H1 (cell line): ENCODE results near the gene PINK1. TPM values are rescaled to one million over a fixed set of nuclear protein-coding genes. Genes with fewer than 3 reads are reported as not detected.

Experiments used
- CTCF ChIA-PET: fragments of 300-600 bp; sonication (Branson Sonifier 250); formaldehyde crosslinking; loops from one replicate; lab custom pipeline; 2021; ENCODE audit not compliant: partially characterized antibody; lab: Charles Lee
- POLR2A ChIA-PET: fragments of 300-600 bp; sonication (Branson Sonifier 250); formaldehyde crosslinking; loops from one replicate; lab custom pipeline; 2021; ENCODE audit warnings: inconsistent platforms; ENCODE audit not compliant: partially characterized antibody; lab: Charles Lee
- DNase-seq, 2 experiments: peaks; one replicate each; pipeline versions ENCODE4 v3.0.0 to v3.0.0-alpha.2; 2010 to 2022; ENCODE audit warnings: low spot score in 2 of 2, low read depth in 1 of 2, mixed read lengths in 1 of 2
- FAIRE-seq: peaks from 2 replicates; lab custom pipeline; 2011; peaks lifted over from hg19 to GRCh38; lab: Jason Lieb, UNC
- H2AFZ ChIP-seq: 2 replicates; pipeline ENCODE4 v1.8.1; 2012; ENCODE audit warnings: low read length, inconsistent platforms
- H2AK5ac ChIP-seq: 2 replicates; pipeline ENCODE4 v1.6.1; 2013; ENCODE audit warnings: low read depth, low read length
- H2BK120ac ChIP-seq: replicated peaks from 2 replicates; pipeline ENCODE3; 2013; ENCODE audit warnings: low read depth, low read length, inconsistent platforms
- H2BK12ac ChIP-seq: 2 replicates; pipeline ENCODE4 v1.6.1; 2013; ENCODE audit warnings: low read depth, low read length
- H2BK15ac ChIP-seq: 2 replicates; pipeline ENCODE4 v1.6.1; 2013; ENCODE audit warnings: low read length
- H2BK20ac ChIP-seq: 2 replicates; pipeline ENCODE4 v1.6.1; 2013; ENCODE audit warnings: low read length
- H2BK5ac ChIP-seq: 2 replicates; pipeline ENCODE4 v1.6.1; 2013; ENCODE audit warnings: low read depth, low read length
- H3K14ac ChIP-seq: 2 replicates; pipeline ENCODE4 v1.6.1; 2013; ENCODE audit warnings: inconsistent platforms; ENCODE audit not compliant: insufficient read length
- H3K18ac ChIP-seq: 2 replicates; pipeline ENCODE4 v1.6.1; 2013; ENCODE audit warnings: low read length; ENCODE audit errors: extremely low read depth
- H3K23ac ChIP-seq: 2 replicates; pipeline ENCODE4 v1.6.1; 2013; ENCODE audit warnings: inconsistent platforms; ENCODE audit not compliant: insufficient read length
- H3K23me2 ChIP-seq: 2 replicates; pipeline ENCODE4 v1.6.1; 2013; ENCODE audit warnings: low read depth, low read length
- H3K27ac ChIP-seq: 2 replicates; pipeline ENCODE4 v1.6.1; 2011; ENCODE audit warnings: low read depth, low read length, inconsistent platforms
- H3K27me3 ChIP-seq, 4 experiments: replicated peaks in 1 of 4; 1 replicate in 1 of 4; 2 replicates in 3 of 4; pipeline versions ENCODE4 v1.6.1 to v1.8.1; 2011 to 2013; ENCODE audit warnings: low read length in 3 of 4, mild to moderate bottlenecking in 3 of 4, inconsistent platforms in 2 of 4, mixed read lengths in 2 of 4, moderate library complexity in 1 of 4; ENCODE audit not compliant: control insufficient read depth in 3 of 4, insufficient read depth in 3 of 4; ENCODE audit errors: extremely low read depth in 1 of 4
- H3K36me3 ChIP-seq, 4 experiments: 2 replicates each; pipeline versions ENCODE4 v1.6.1 to v1.8.1; 2011 to 2013; ENCODE audit warnings: mild to moderate bottlenecking in 4 of 4, low read length in 3 of 4, moderate library complexity in 2 of 4, control low read depth in 1 of 4, inconsistent platforms in 1 of 4; ENCODE audit not compliant: insufficient read depth in 4 of 4, control insufficient read depth in 2 of 4
- H3K4ac ChIP-seq: replicated peaks from 2 replicates; pipeline ENCODE3; 2013; ENCODE audit warnings: low read length, low read depth, mixed read lengths, inconsistent platforms; ENCODE audit not compliant: insufficient read length
- H3K4me1 ChIP-seq, 4 experiments: replicated peaks in 1 of 4; 1 replicate in 1 of 4; 2 replicates in 3 of 4; pipeline versions ENCODE4 v1.6.1 to v1.8.1; 2011 to 2013; ENCODE audit warnings: low read length in 3 of 4, inconsistent platforms in 2 of 4, mixed read lengths in 1 of 4; ENCODE audit not compliant: insufficient read depth in 4 of 4, control insufficient read depth in 3 of 4
- H3K4me2 ChIP-seq, 2 experiments: 2 replicates each; pipeline versions ENCODE4 v1.6.1 to v1.8.1; 2011 to 2013; ENCODE audit warnings: low read depth in 2 of 2, low read length in 2 of 2, control low read depth in 1 of 2, inconsistent platforms in 1 of 2, mild to moderate bottlenecking in 1 of 2; ENCODE audit not compliant: insufficient read depth in 1 of 2
- H3K4me3 ChIP-seq, 4 experiments: fragments of 200-600, 300-600 bp in 1 of 4; sonication (generic), shearing (Covaris generic), sonication (Bioruptor Twin) in 1 of 4; 2 replicates each; pipeline versions ENCODE4 v1.5.1 to v1.8.1; 2011 to 2016; ENCODE audit warnings: low read length in 4 of 4, low read depth in 3 of 4, control low read depth in 2 of 4, inconsistent platforms in 2 of 4, mild to moderate bottlenecking in 2 of 4, mixed read lengths in 1 of 4, moderate library complexity in 1 of 4; ENCODE audit not compliant: insufficient read depth in 2 of 4; ENCODE audit errors: extremely low read depth in 1 of 4
- H3K56ac ChIP-seq: replicated peaks from 2 replicates; pipeline ENCODE3; 2013; ENCODE audit warnings: low read depth, mild to moderate bottlenecking, mixed read lengths, low read length, inconsistent platforms; ENCODE audit not compliant: insufficient read length
- H3K79me1 ChIP-seq: 2 replicates; pipeline ENCODE4 v1.6.1; 2013; ENCODE audit warnings: low read depth, low read length, control low read depth
- H3K79me2 ChIP-seq, 2 experiments: 2 replicates each; pipeline versions ENCODE4 v1.6.1 to v1.8.1; 2012 to 2013; ENCODE audit warnings: low read length in 2 of 2, mild to moderate bottlenecking in 2 of 2, inconsistent platforms in 1 of 2; ENCODE audit not compliant: insufficient read depth in 2 of 2, control insufficient read depth in 1 of 2
- H3K9ac ChIP-seq, 4 experiments: replicated peaks in 1 of 4; 1 replicate in 1 of 4; 2 replicates in 3 of 4; pipeline versions ENCODE4 v1.6.1 to v1.8.1; 2011 to 2013; ENCODE audit warnings: low read depth in 3 of 4, low read length in 3 of 4, control low read depth in 2 of 4, mild to moderate bottlenecking in 2 of 4, moderate library complexity in 2 of 4, inconsistent platforms in 1 of 4; ENCODE audit errors: extremely low read depth in 1 of 4
- H3K9me3 ChIP-seq, 2 experiments: 2 replicates each; pipeline versions ENCODE4 v1.6.1 to v1.8.1; 2012 to 2013; ENCODE audit warnings: mild to moderate bottlenecking in 2 of 2, moderate library complexity in 2 of 2, control low read depth in 1 of 2, inconsistent platforms in 1 of 2, low read depth in 1 of 2, low read length in 1 of 2, mixed read lengths in 1 of 2; ENCODE audit not compliant: insufficient read depth in 2 of 2
- H4K20me1 ChIP-seq, 2 experiments: replicated peaks in 1 of 2; 2 replicates each; pipeline versions ENCODE3 to v1.8.1; 2011 to 2013; ENCODE audit warnings: inconsistent platforms in 2 of 2, low read length in 2 of 2, mild to moderate bottlenecking in 1 of 2; ENCODE audit not compliant: insufficient read depth in 2 of 2, control insufficient read depth in 1 of 2
- H4K5ac ChIP-seq: 2 replicates; pipeline ENCODE4 v1.6.1; 2013; ENCODE audit warnings: low read length, low read depth, mixed read lengths, inconsistent platforms; ENCODE audit not compliant: insufficient read length
- H4K8ac ChIP-seq: 2 replicates; pipeline ENCODE4 v1.8.0; 2013; ENCODE audit warnings: mild to moderate bottlenecking, moderate library complexity, low read length, inconsistent platforms; ENCODE audit not compliant: insufficient read depth; ENCODE audit errors: extremely low read depth
- H4K91ac ChIP-seq: replicated peaks from 2 replicates; pipeline ENCODE3; 2013; ENCODE audit warnings: low read length, mixed read lengths, inconsistent platforms; ENCODE audit not compliant: insufficient read length
- CEBPB ChIP-seq: IDR thresholded peaks from 2 replicates; pipeline ENCODE4 v1.6.1; 2012; ENCODE audit warnings: low read depth, low read length
- CHD1 ChIP-seq: IDR thresholded peaks from 2 replicates; pipeline ENCODE4 v1.6.1; 2012; ENCODE audit warnings: low read depth, low read length, improper control_type of control experiment
- CTBP2 ChIP-seq: IDR thresholded peaks from 2 replicates; pipeline ENCODE4 v1.7.0; 2011; ENCODE audit warnings: borderline replicate concordance, mild to moderate bottlenecking, moderate library complexity, mixed read lengths, low read length; ENCODE audit not compliant: insufficient read depth, insufficient read length
- HDAC6 ChIP-seq: IDR thresholded peaks from one replicate; pipeline ENCODE4 v1.7.1; 2012; ENCODE audit warnings: low read depth, mild to moderate bottlenecking, inconsistent platforms, low read length, moderate library complexity
- KDM4A ChIP-seq: IDR thresholded peaks from one replicate; pipeline ENCODE4 v1.7.1; 2012; ENCODE audit warnings: low read depth, mild to moderate bottlenecking, moderate library complexity, low read length, inconsistent platforms; ENCODE audit not compliant: severe bottlenecking
- POU5F1 ChIP-seq: IDR thresholded peaks from 2 replicates; pipeline ENCODE4 v1.6.1; 2011; ENCODE audit warnings: low read depth, mild to moderate bottlenecking, low read length, moderate library complexity
- SIX5 ChIP-seq: IDR thresholded peaks from 2 replicates; pipeline ENCODE4 v1.6.1; 2011; ENCODE audit warnings: mild to moderate bottlenecking, low read depth, low read length
- SUZ12 ChIP-seq: fragments of 200-600 bp; sonication (generic); IDR thresholded peaks from 2 replicates; pipeline ENCODE4 v1.6.1; 2012; ENCODE audit warnings: mild to moderate bottlenecking, inconsistent platforms, low read length, moderate library complexity, mixed read lengths
- WGBS, 2 experiments: shearing (Covaris generic) in 1 of 2; methylation state at CpG; one replicate each; pipeline versions ENCODE4 v1.1.6 to v1.1.7; 2013 to 2015; ENCODE audit warnings: low lambda C conversion rate in 2 of 2, mixed read lengths in 2 of 2, inconsistent platforms in 1 of 2, low coverage in 1 of 2, missing lambda C conversion rate in 1 of 2; ENCODE audit not compliant: insufficient replicate concordance in 2 of 2, insufficient coverage in 1 of 2, insufficient read length in 1 of 2; ENCODE audit errors: extremely low coverage in 1 of 2, missing lambda C conversion rate in 1 of 2; 5-methylcytosine and 5-hydroxymethylcytosine counted together
- polyA plus RNA-seq, 7 experiments: library from polyadenylated mRNA; depleted of rRNA in 3 of 7; stranded (reverse) in 5 of 7; unstranded in 2 of 7; fragments of >200 nt in 5 of 7; fragments of 200-250 nt in 2 of 7; gene quantifications; 1 replicate in 5 of 7; 2 replicates in 1 of 7; 4 replicates in 1 of 7; pipeline versions ENCODE4 v1.2.1 to v1.2.3, GENCODE V29; 2011 to 2013; ENCODE audit warnings: missing spikeins in 2 of 7, mixed read lengths in 2 of 7
- total RNA-seq: library from RNA; stranded (reverse); fragmentation: NEBNext Ultra II Directional; extraction: Animal tissue kit (Norgen Biotek cat#: 25700); gene quantifications from 2 replicates; pipeline ENCODE4 v1.2.1, GENCODE V29; 2021

PINK1 gene
- total and polyA plus RNA-seq, 2 of the 8 experiments (the other 6 are each of a cell fraction or from before 2014, with no cell fraction given) = 16.1 to 19.3 TPM

DNA sequence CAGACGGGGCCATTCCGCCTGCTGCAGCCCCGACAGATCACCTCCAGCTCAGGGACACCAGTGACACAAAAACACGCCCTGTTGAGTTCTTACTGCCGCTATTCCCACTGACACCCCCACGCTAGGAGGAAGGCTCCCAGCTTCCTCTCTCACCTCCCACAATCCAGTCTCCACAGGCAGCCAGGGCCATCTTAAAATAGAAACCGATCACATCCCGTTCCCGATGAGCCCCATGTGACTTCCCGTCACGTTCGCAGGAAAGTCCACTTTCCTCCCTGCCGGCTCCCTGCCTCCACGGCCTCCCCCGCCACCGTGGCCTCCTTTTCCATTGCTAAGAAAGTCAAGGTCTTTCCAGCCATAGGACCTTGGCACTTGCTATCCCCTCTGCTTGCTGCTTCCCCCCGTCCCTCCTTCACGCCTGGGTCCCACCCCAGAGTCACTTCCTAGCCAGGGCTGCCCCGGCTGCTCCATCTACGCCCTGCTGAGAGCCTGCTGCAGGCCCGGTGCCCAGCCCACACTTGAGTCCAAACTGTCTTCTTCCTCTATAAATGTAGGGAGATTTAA lies 51.9 kb downstream of the PINK1 start:
- Histone ChIP-seq H2BK12ac (no peak overlapping the region), H3K27ac (no peak overlapping the region), H3K79me1 (no peaks in the 10 kb centered on the region), H2BK5ac (no peak overlapping the region), H2BK20ac (no peak overlapping the region), H3K4ac (no peak overlapping the region), H3K79me2 (no peaks in the 10 kb centered on the region), H3K4me3 (no peak overlapping the region), H3K14ac (no peak overlapping the region), H2BK120ac (no peak overlapping the region), H4K91ac (no peak overlapping the region), H3K4me1 (no peaks in the 10 kb centered on the region; a peak in 1 of 7 replicates), H4K8ac (peak overlapping the region; percentile 35; the same call in 1 of the 2 replicates), H3K36me3 (peaks cover 0 to 7% (median 0%) of the 10 kb centered on the region in 4 experiments; a peak in 2 of 8 replicates), H4K20me1 (no peaks in the 10 kb centered on the region), H4K5ac (no peak overlapping the region), H2AFZ (no peak overlapping the region), H2BK15ac (no peak overlapping the region), H3K4me2 (no peak overlapping the region), H3K9me3 (no peaks in the 10 kb centered on the region), H3K23me2 (no peaks in the 10 kb centered on the region), H3K27me3 (no peaks in the 10 kb centered on the region; a peak in 1 of 7 replicates), H3K23ac (no peak overlapping the region), H3K18ac (no peak overlapping the region), H2AK5ac (no peak overlapping the region), H3K56ac (no peak overlapping the region), H3K9ac (no peak overlapping the region)
- FAIRE-seq (no peak), DNase-seq (no peak)
- POLR2A ChIA-PET = interaction anchor here (2.2 kb wide), 1 partner anchor 12 kb away, joined by 9 read pairs; no protein-coding TSS in a partner anchor
- 86% methylated on average over 10 of the region's 21 CpGs; no CpG with 5 or more reads in 1 of the 2 experiments for WGBS, 2 experiments
- CTCF ChIA-PET = interaction anchor here (0.6 to 2.2 kb wide), 3 partner anchors 10 to 817 kb away, joined by 3 to 6 read pairs (median 4); no protein-coding TSS in a partner anchor
- TF ChIP-seq CTBP2 (no peak), HDAC6 (no peak), POU5F1 (no peak), SIX5 (no peak), SUZ12 (no peak), KDM4A (no peak), CEBPB (no peak), CHD1 (no peak)
